Fibroblast of villous mesenchyme (primary cell): ENCODE data around the gene GFOD1. TPM values are rescaled to one million over a fixed set of nuclear protein-coding genes. Genes with fewer than 3 reads are reported as not detected.
"Not testable (repeated sequence)": the region's sequence is repeated elsewhere in the genome, so short reads cannot be mapped to it uniquely, and the experiment has no call there.

Experiments used
- DNase-seq: peaks from one replicate; pipeline ENCODE4 v3.0.0-alpha.2; 2010; ENCODE audit warnings: low read depth
- H3K4me3 ChIP-seq: 2 replicates; pipeline ENCODE4 v1.5.1; 2011; ENCODE audit warnings: low read depth, mild to moderate bottlenecking, low read length
- total RNA-seq: library from RNA; depleted of rRNA; stranded (reverse); fragments of >200 nt; gene quantifications from 2 replicates; pipeline ENCODE4 v1.2.3, GENCODE V29; 2012
- TF ChIP-seq, protein P1 (sequence below): IDR thresholded peaks from 2 replicates; pipeline ENCODE4 v1.5.1; 2012; ENCODE audit warnings: low read depth, mild to moderate bottlenecking, low read length; ENCODE audit not compliant: insufficient read depth

GFOD1 gene
- total RNA-seq, 1 donor: 4.7 TPM

DNA sequence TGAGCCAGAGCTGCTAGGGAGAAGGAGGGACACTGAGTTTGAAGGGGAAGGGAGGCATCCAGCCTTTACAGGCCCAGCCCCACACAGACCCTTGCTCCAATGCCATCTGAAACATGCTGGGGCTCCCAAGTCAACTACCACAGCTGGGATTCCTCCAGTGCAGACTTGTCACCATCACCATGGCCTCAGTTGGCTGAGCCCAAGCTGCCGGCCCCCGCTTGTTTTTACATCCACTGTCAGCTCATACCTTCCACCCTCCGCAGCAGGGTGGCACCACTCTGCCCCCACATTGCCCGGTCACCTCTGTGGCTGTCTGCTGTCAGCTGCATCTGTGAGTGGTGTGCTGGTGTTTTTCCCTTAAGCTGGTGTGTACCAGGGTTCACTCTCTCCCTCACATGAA is 26.1 kb downstream of the GFOD1 start:
- TF ChIP-seq, protein P1, sequence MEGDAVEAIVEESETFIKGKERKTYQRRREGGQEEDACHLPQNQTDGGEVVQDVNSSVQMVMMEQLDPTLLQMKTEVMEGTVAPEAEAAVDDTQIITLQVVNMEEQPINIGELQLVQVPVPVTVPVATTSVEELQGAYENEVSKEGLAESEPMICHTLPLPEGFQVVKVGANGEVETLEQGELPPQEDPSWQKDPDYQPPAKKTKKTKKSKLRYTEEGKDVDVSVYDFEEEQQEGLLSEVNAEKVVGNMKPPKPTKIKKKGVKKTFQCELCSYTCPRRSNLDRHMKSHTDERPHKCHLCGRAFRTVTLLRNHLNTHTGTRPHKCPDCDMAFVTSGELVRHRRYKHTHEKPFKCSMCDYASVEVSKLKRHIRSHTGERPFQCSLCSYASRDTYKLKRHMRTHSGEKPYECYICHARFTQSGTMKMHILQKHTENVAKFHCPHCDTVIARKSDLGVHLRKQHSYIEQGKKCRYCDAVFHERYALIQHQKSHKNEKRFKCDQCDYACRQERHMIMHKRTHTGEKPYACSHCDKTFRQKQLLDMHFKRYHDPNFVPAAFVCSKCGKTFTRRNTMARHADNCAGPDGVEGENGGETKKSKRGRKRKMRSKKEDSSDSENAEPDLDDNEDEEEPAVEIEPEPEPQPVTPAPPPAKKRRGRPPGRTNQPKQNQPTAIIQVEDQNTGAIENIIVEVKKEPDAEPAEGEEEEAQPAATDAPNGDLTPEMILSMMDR: no peak
- DNase-seq: no peak
- H3K4me3 ChIP-seq: no peak overlapping the region

DNA sequence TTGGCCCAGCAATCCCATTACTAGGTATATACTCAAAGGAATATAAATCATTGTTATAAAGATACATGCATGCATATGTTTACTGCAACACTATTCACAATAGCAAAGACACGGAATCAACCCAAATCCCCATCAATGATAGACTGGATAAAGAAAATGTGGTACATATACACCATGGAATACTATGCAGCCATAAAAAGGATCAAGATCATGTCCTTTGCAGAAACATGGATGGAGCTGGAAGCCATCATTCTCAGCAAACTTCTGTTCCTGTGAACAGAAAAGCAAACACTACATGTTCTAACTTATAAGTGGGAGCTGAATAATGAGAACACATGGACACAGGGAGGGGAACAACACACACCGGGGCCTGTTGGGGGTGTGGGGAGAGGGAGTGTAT is 27.1 kb downstream of the GFOD1 start:
- H3K4me3 ChIP-seq, DNase-seq: not testable (repeated sequence)

GRCh38 chr6:13457577-13457976 is 29.8 kb downstream of the GFOD1 start:
- TF ChIP-seq, protein P1: no peak
- DNase-seq: no peak
- no peak overlapping the region for H3K4me3 ChIP-seq

GRCh38 chr6:13455552-13455966 is 31.8 kb downstream of the GFOD1 start:
- no peak for DNase-seq
- TF ChIP-seq, protein P1: no peak
- H3K4me3 ChIP-seq: no peak overlapping the region

DNA sequence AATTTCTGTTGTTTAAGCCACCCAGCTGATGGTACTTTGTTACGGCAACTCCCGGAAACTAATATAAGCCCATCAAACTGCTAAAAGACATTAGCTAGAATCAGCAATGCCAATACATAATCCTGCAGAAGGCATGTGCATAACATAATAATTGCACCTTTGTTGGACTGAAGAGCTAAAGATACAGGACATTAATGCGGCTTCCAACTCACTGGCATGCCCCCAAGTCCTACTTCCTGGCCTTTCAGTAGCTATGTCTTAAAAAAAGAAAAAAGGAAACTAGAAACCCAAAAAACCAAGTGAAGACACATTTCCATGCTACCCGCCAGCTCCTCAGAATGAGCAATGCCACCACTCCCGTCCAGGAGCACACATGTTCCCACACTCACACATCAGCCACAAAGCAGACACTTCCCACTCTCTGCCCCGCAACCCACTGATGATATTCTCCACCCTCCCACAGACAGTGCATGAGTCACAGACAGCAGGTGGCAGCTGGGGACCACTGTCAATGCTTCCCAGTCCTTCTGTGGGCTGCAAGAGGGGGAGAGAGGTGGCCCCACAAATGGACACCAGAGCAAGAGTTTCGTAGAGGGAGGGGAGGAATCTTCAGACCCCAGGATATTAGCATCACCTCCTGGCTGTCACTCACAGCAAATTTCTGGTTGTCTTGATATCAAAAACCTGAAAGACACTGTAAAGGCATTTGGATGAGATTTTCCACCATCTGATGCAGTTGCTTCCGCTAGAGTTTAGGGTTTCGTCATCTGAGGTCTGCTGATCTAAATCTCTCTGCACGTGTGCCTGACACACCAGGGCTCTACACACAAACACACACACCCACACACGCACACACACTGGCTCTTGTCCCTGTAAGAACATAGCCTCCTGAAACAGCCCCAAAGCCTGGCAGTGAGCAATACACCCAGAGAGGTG is 32.8 kb downstream of the GFOD1 start:
- TF ChIP-seq, protein P1: no peak
- no peak overlapping the region for H3K4me3 ChIP-seq
- peak; percentile 85 for DNase-seq

DNA sequence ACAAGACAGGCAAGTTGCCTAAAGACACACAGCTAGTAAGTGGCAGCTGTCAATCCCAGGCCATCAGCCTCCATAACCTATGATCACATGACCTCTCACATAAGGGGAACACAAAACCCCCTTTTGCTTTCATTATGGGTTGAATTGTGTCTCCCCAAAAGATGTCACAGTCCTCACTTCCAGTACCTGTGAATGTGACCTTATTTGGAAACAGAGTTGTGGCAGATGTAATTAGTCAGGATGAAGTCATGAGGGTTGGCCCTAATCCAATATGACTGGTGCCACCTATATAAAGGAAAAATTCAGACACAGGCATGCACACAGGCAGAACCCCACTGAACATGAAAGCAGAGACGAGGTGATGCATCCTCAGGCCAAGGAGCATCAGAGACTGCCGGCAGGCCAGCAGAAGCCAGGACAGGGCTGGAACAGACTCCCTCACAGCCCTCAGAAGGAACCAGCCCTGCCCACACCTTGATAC is 33.6 kb downstream of the GFOD1 start:
- H3K4me3 ChIP-seq: no peak overlapping the region
- peak; percentile 18 for DNase-seq
- TF ChIP-seq, protein P1: no peak

- no peak overlapping the region for H3K4me3 ChIP-seq
- TF ChIP-seq, protein P1: no peak
- no peak for DNase-seq
These were observed 34.2 kb downstream of the GFOD1 start for GRCh38 chr6:13453153-13453552.
